HG03097 (cell line): ENCODE results near the gene SAE1.

ENCODE experiments used
- ATAC-seq: cut with Tn5 transposase; IDR thresholded peaks from one replicate; pipeline ENCODE4 v1.9.1; 2021; ENCODE audit not compliant: unreplicated experiment, low FRiP score

Gene SAE1

DNA sequence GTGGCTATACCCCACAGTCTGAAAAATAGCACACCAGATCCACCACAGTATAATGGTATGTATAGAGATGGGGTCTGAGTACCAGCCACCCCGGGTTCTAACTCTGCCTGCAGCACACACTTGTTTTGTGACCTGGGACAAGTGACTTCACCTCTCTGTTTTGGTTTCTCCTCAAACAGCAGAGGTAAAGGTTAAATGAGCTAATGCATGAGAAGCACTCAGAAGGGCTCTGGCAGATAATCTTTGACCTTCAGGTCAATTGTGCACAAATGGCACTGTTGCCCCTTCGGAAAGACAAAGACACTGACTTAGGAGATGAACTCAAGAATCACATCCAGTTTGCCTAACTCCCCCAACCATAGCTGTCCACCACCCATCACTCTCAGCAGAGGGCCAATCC lies 24.8 kb upstream of the SAE1 start:
- ATAC-seq = no peak

- ATAC-seq = no peak
These were observed 23.8 kb upstream of the SAE1 start for GRCh38 chr19:47106821-47107201.

GRCh38 chr19:47107202-47107952 lies 23.3 kb upstream of the SAE1 start:
- no peak for ATAC-seq

GRCh38 chr19:47107953-47108746 lies 22.5 kb upstream of the SAE1 start:
- no peak for ATAC-seq

DNA sequence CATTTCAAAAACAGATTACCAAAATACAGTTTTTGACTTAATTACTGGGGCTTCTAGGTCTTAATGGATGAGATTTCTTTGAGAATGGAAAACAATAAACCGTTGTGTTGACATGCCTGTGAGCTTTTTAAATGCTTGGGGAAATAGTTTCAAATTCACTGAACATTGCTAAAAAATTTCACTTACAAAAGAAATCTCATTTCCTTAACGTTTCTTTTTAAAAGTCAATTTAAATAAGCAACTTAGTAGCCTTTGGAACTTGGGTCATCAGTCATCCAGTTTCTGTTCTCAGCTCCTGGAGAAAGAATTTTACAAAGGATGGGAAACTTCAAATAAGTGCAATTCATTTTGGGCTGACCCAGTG lies 21.5 kb upstream of the SAE1 start:
- no peak for ATAC-seq

GRCh38 chr19:47109541-47110375 lies 20.9 kb upstream of the SAE1 start:
- no peak for ATAC-seq

DNA sequence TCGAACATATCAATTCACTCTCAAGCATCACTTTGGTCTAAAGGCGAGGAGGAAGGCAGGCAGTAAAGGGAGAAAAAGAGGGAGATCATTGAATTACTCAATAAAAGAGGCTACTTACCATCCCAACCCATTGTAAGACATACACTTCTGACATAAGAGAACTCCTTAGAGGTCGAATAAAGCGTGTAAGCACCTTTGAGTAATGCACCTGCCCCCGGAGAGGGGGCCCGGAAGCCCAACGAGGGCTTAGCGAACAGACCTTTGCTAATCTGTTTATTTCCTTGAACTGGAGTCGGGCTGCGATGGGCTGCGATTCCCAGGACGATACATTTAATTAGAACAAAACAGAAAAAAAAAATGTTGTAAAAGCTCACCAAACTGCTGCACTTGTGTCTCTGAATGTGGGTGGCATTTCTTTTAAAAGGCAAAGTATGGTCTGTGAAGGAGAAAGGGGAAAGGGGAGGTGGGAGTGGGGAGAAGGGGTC lies 20.1 kb upstream of the SAE1 start:
- ATAC-seq = no peak

DNA sequence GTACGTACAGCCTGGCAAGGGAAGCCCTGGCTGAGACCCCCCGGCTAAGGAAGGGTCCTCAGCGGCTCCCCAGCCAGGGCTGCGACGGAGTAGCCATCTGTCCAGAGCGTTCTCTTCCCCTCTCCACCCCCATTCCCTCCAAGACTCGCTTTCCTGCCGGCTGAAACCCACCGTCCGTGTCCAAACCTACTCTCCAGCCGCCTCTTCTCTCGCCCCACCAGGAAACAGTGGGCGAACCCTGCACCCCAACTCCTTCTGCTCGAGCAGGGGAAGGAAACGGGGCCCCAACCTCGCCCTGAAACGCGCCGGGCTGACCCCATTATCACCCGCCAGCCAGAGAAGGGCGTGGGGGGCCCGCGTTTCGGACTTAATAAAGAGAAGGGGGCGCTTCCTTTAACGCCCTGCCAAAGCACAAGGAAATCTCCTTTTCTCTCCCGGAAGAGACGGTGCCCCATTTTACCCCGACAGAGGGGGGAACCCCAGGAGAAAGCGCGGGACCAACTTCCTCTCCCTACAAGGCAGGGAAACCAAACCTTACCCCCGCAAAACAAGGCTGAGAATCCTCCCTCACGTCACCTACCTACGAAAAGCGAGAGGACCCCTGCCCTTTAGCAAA lies 19.5 kb upstream of the SAE1 start:
- ATAC-seq = no peak

DNA sequence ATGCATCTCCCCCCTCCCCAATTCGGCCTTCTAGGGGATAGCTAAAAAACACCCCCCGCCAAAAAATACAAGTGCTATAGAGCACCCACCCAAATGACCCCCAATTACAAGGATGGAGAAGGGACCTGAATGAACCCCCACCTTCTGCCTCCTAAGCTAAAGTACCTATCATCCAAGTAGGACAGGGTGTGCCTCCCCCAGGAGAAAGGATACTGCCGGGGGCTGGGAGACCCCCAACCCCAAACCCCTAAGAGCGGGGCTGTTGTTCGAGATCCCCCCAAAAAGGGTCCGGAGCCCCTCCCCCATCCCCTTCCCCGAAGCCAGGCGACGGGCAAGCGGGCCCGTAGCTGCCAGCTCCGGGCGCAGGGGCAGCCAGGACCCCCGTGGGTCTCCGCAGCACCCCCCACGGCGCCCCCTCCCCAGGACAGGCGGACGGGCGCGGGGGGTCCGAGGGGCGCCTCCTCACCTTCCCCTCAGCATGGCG lies 18.9 kb upstream of the SAE1 start:
- no peak for ATAC-seq

DNA sequence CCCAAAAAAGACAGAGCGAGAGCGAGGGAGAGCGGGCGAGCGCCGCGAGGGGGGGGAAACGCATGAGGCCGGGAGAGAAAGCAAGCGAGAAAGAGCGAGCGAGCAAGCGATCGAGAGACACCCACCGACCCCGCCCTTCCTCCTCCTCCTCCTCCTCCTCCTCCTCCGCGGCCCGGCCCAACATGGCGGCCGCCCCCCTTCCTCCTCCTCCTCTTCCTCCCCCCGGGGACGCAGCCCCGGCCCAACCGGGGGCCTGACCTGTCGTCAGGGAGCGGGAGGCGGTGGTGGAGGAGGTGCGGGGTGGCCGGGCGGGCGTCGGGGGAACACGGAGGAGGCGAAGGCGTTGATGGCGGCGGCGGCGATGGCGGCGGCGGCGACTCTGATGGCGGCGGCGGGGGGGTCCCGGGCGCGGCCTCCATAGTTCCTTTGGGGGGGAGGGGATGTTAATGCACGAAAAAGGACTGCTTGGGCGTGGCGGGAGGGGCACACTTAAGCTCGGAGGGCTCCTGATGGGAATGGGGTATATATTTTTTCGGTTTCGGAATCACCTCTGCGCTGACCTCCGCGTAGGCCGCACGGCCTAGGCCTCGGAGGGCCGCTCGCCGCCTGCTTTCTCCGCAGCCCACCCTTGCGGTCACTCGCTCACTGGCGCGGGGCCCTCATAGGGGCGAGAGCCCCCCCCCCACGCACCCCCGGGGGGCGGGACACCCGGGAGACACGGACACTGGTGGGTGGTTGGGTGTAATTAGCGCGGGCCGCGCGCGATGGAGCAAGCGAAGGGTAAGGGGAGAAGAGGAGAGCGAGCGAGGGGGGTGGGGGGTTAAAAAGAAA lies 18.3 kb upstream of the SAE1 start:
- peak; percentile 18 for ATAC-seq

- peak; percentile 80 for ATAC-seq
These were observed 17.4 kb upstream of the SAE1 start, which contains the start of gene ZC3H4 for GRCh38 chr19:47112997-47113849. Gene ZC3H4 (minus strand): TSS chr19:47113776. CDS start chr19:47112584, 1,192 bp downstream.

GRCh38 chr19:47113850-47114651 lies 16.6 kb upstream of the SAE1 start:
- no peak for ATAC-seq

- no peak for ATAC-seq
These were observed 10.1 kb upstream of the SAE1 start for GRCh38 chr19:47120470-47121067.

- no peak for ATAC-seq
These were observed 8.0 kb upstream of the SAE1 start for GRCh38 chr19:47122359-47123335.

- no peak for ATAC-seq
These were observed 7.2 kb upstream of the SAE1 start for GRCh38 chr19:47123406-47123805.

- ATAC-seq = no peak
These were observed 5.5 kb upstream of the SAE1 start for GRCh38 chr19:47124937-47125668.
